PC-3 (cell line): Measurements from ENCODE around the gene RPL7L1.

ENCODE experiments used
- EZH2 ChIP-seq: fragments of 300-600 bp; sonication (generic); IDR thresholded peaks from one replicate; pipeline ENCODE4 v1.6.1; 2017; ENCODE audit warnings: antibody characterized with exemption, mild to moderate bottlenecking, low read length; ENCODE audit not compliant: unreplicated experiment
- EZH2phosphoT487 ChIP-seq: fragments of 300-600 bp; sonication (generic); IDR thresholded peaks from 2 replicates; pipeline ENCODE4 v1.6.1; 2018; ENCODE audit warnings: mild to moderate bottlenecking, antibody characterized with exemption, low read length, borderline replicate concordance
- TF ChIP-seq, protein P1 (sequence below): fragments of 300-600 bp; sonication (generic); conservative IDR thresholded peaks from 2 replicates; pipeline ENCODE4 v1.5.1; 2017; ENCODE audit warnings: antibody characterized with exemption, low read depth, mild to moderate bottlenecking, low read length

DNA sequence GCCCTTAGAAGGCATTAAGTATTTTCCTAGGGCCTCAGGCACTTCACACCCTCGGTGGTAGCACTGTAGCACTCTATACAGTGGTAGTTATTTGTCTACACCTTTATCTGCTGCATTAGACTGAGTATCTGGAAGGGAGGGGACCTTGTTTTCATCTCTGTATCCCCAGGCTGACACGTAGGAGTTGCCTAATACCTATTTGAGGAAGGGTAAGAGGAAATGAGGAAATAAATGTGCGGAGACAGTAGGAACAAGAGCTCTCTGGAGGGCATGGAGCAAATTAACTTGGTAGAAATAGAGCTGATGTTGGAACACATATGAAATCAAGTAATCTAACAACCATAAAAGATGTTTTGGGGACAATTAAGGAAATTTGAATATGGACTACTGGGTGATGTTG is 53.8 kb downstream of the RPL7L1 start:
- TF ChIP-seq, protein P1, sequence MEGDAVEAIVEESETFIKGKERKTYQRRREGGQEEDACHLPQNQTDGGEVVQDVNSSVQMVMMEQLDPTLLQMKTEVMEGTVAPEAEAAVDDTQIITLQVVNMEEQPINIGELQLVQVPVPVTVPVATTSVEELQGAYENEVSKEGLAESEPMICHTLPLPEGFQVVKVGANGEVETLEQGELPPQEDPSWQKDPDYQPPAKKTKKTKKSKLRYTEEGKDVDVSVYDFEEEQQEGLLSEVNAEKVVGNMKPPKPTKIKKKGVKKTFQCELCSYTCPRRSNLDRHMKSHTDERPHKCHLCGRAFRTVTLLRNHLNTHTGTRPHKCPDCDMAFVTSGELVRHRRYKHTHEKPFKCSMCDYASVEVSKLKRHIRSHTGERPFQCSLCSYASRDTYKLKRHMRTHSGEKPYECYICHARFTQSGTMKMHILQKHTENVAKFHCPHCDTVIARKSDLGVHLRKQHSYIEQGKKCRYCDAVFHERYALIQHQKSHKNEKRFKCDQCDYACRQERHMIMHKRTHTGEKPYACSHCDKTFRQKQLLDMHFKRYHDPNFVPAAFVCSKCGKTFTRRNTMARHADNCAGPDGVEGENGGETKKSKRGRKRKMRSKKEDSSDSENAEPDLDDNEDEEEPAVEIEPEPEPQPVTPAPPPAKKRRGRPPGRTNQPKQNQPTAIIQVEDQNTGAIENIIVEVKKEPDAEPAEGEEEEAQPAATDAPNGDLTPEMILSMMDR: no peak
- TF ChIP-seq EZH2 (no peak), EZH2phosphoT487 (no peak)
